Suprapubic skin (tissue), 4 donors: Measurements from ENCODE around the gene GOLT1B.

ENCODE experiments used
- EP300 ChIP-seq: sonication (generic); formaldehyde crosslinking; IDR thresholded peaks from one replicate; pipeline ENCODE4 v1.6.1; 2017; ENCODE audit warnings: antibody characterized with exemption
- POLR2A ChIP-seq, 2 donors: fragments of 450-650 bp; IDR thresholded peaks; one replicate each; pipeline ENCODE4 v1.6.1; 2017; ENCODE audit warnings: antibody characterized with exemption in 2 of 2, mild to moderate bottlenecking in 2 of 2, moderate library complexity in 2 of 2
- POLR2AphosphoS5 ChIP-seq, 3 donors: sonication (generic); formaldehyde crosslinking; IDR thresholded peaks; one replicate each; pipeline ENCODE4 v1.6.1; 2017; ENCODE audit warnings: antibody characterized with exemption in 3 of 3
- TF ChIP-seq, protein P1 (sequence below), 2 donors: fragments of 200-600 bp in 1 of 2; fragments of 450-650 bp in 1 of 2; sonication (generic) in 1 of 2; IDR thresholded peaks; one replicate each; pipeline ENCODE4 v1.5.1; 2016 to 2019; ENCODE audit warnings: antibody characterized with exemption in 2 of 2, mild to moderate bottlenecking in 1 of 2, moderate library complexity in 1 of 2

DNA sequence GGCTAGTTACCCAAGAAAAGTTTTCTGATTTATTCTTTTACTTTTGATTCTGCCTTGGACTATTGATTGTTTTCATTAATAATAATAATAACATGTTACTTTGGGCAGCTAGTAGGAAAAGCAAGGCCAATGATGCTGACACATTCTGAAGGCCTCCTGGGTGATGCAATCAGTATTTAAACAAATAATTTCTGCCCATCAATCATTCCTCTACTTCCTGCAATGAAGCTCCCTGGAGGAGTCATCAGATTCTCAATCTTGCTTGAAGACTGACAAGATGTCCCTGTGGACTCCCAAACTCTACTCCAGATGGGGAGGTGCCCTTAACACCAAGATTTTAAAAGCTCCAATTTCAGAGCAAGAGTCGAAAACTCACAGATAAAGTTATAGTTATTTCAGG lies 24.5 kb downstream of the GOLT1B start, which contains the start of gene SPX:
- TF ChIP-seq, protein P1, sequence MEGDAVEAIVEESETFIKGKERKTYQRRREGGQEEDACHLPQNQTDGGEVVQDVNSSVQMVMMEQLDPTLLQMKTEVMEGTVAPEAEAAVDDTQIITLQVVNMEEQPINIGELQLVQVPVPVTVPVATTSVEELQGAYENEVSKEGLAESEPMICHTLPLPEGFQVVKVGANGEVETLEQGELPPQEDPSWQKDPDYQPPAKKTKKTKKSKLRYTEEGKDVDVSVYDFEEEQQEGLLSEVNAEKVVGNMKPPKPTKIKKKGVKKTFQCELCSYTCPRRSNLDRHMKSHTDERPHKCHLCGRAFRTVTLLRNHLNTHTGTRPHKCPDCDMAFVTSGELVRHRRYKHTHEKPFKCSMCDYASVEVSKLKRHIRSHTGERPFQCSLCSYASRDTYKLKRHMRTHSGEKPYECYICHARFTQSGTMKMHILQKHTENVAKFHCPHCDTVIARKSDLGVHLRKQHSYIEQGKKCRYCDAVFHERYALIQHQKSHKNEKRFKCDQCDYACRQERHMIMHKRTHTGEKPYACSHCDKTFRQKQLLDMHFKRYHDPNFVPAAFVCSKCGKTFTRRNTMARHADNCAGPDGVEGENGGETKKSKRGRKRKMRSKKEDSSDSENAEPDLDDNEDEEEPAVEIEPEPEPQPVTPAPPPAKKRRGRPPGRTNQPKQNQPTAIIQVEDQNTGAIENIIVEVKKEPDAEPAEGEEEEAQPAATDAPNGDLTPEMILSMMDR (IDR thresholded peaks at IDR 0.05): no peak
- TF ChIP-seq POLR2A (IDR thresholded peaks at IDR 0.05) (no peak), POLR2AphosphoS5 (IDR thresholded peaks at IDR 0.05) (no peak), EP300 (no peak)
